GM12864 (cell line): ENCODE data around the gene WTIP.
A peak's percentile ranks its signal among the peaks of the same experiment; 100 is the strongest.

Experiments
- DNase-seq: peaks from one replicate; pipeline ENCODE4 v3.0.0-alpha.2; 2011; ENCODE audit warnings: low read depth
- H3K4me3 ChIP-seq: 2 replicates; pipeline ENCODE4 v1.5.1; 2011; ENCODE audit warnings: mild to moderate bottlenecking, low read depth, low read length, control low read depth
- TF ChIP-seq, protein P1 (sequence below): IDR thresholded peaks from 2 replicates; pipeline ENCODE4 v1.5.1; 2011; ENCODE audit warnings: low read depth, mild to moderate bottlenecking, moderate library complexity, low read length, control low read depth, inconsistent platforms; ENCODE audit errors: missing control alignments

The WTIP gene

DNA sequence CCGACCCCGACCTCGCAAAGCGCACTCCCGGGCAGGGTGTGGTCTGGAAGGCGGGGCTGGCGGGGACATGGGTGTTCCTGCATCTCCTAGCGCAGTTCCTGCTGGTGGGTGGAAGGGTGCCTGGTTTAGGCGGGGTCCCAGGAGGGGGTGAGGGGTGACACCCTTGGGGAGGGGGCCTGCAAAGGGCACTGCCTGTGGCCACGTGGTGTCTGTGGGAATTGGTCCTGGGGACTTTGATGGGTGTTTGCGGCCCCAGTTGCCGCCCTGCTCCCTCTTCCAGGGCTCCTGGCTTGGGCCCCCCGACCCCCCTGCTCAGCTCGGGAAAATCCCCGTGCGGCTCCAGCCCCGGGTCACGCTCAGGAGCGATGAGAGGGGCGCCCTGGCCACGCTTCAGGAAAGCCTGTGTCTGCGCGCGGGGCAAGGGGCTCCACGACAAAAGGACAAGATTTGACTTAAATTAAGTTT is 19.1 kb downstream of the WTIP start:
- TF ChIP-seq, protein P1, sequence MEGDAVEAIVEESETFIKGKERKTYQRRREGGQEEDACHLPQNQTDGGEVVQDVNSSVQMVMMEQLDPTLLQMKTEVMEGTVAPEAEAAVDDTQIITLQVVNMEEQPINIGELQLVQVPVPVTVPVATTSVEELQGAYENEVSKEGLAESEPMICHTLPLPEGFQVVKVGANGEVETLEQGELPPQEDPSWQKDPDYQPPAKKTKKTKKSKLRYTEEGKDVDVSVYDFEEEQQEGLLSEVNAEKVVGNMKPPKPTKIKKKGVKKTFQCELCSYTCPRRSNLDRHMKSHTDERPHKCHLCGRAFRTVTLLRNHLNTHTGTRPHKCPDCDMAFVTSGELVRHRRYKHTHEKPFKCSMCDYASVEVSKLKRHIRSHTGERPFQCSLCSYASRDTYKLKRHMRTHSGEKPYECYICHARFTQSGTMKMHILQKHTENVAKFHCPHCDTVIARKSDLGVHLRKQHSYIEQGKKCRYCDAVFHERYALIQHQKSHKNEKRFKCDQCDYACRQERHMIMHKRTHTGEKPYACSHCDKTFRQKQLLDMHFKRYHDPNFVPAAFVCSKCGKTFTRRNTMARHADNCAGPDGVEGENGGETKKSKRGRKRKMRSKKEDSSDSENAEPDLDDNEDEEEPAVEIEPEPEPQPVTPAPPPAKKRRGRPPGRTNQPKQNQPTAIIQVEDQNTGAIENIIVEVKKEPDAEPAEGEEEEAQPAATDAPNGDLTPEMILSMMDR = no peak
- H3K4me3 ChIP-seq = no peak overlapping the region
- no peak for DNase-seq

- TF ChIP-seq, protein P1 = peak; percentile 98
- peak; percentile 36 for DNase-seq
- H3K4me3 ChIP-seq = no peak overlapping the region
Observed at GRCh38 chr19:34501339-34502320, 20.1 kb downstream of the WTIP start.

DNA sequence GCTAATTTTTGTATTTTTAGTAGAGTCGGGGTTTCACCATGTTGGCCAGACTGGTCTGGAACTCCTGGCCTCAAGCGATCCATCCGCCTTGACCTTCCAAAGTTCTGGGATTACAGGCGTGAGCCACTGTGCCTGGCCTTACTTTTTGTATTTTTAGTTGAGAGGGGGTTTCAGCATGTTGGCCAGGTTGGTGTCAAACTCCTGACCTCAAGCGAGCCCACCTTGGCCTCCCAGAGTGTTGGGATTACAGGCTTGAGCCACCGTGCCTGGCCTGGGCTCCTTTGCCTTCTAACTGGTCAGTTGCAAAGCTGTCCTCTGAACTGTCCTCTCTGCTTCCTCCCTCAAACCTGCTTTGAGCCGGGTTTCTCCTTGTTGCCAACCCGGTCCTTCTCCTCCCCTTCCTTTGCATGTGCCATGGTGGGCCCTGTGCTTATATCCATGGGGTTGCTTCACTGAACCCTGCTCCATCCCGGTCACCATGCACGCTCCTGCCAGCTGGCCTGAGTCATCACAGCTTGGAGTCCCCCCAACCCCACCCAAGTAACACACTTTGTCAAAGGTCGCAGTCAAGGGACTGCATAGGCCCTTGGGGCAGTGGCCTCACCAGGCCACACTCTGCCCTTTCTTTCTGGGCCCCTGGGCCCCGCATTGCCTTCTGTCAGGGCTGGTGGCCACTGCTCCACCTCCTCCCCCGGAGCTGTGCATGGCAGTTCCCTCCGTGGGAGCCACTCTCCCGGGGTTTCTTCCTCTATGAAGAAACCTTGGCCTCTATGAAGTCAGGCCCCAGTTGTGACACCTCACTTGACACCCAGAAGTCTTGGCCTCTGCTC is 21.2 kb downstream of the WTIP start:
- H3K4me3 ChIP-seq = no peak overlapping the region
- DNase-seq = no peak
- TF ChIP-seq, protein P1 = no peak

DNA sequence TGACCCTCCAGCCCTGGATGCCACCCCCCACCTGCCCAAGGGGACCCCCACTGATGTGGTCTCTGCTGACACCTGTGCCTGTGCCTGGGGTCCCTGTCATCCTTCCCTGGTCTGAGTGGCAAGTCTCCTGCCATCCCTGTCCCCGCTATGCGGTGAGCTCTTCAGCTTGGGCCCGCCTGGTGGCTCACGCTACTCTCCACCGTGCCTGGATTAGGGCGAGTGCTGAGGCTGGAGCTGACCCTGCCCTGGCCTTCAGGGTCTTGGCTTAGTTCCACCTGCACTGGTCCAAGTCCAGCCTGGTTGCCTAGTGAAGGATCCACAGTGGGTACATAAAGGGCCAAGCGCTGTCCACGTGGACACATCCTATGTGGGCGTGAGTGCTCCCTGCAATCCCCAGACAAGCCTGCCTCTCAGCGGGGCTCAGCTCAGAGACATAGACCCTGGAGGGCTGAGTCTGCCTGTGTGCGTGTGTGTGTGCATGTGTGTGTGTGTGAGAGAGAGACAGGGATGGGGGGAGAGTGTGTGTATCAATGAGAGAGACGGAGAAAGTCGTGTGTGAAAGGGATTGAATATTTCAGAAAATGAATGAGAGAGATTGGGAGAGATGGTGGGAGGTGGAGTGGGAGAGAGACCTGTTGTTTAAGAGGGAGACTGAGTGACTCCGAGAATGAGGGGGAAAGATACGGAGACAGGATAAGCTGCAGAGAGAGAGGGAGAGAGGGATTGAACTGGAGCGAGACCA is 22.1 kb downstream of the WTIP start:
- H3K4me3 ChIP-seq = no peak overlapping the region
- DNase-seq = no peak
- TF ChIP-seq, protein P1 = no peak

DNA sequence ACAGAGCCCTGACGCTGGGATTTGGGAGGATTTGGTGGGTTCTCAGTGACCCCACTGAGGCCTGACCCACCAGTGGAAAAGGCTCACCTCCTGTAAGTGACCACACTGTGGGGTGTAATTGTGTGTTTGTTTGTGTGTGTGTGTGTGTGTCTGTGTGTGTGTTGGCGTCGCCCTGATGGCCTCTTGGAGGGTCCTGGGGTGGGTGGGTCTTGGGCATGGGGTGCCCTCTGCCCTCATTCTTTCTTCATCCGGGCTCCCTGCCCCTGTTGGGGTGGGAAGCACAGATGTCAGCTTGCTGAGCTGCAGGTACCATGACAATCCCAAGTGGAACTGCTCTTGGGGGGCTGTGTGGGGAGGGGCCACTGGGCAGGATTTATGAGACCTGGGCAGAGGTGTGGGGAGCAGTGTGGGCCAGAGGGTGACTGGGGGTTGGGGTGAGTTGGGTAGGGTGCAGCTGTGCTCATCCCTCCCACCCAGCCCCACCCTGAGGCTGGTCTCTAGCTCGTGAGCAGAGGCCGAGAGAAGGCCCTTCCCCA is 22.8 kb downstream of the WTIP start:
- no peak overlapping the region for H3K4me3 ChIP-seq
- DNase-seq = no peak
- TF ChIP-seq, protein P1 = no peak

- H3K4me3 ChIP-seq = no peak overlapping the region
- DNase-seq = no peak
- TF ChIP-seq, protein P1 = no peak
Observed at GRCh38 chr19:34504809-34505291, 23.3 kb downstream of the WTIP start.
